ENCODE results near the gene GPR149. TPM values are rescaled to one million over a fixed set of nuclear protein-coding genes. Genes with fewer than 3 reads are reported as not detected.

Gene GPR149
- total and polyA plus RNA-seq, 2 donors (not counting 3 experiments of a cell fraction or from before 2014, with no cell fraction given), result not detected

- DNase-seq (ENCODE audit: low read depth, low spot score) (no peak), FAIRE-seq (no peak)
- H3K79me2 ChIP-seq (ENCODE audit: control insufficient read depth, insufficient read depth, low read length), result no peaks in the 10 kb centered on the region
- BruUV-seq (replicated peaks), result no TSS peak
- no peaks in the 10 kb centered on the region for H3K4me1 ChIP-seq (ENCODE audit: control insufficient read depth, extremely low read depth, insufficient read depth, low read length)
- H3K4me2 ChIP-seq (ENCODE audit: insufficient read depth, low read length), result no peak overlapping the region
- H3K9ac ChIP-seq (replicated peaks; ENCODE audit: extremely low read depth, insufficient read depth, low read length), result no peak overlapping the region
- H3K27me3 ChIP-seq (ENCODE audit: control insufficient read depth in 2 of 2, insufficient read depth in 2 of 2, low read length in 2 of 2), result no peaks in the 10 kb centered on the region
- no peak overlapping the region for H3K27ac ChIP-seq (ENCODE audit: insufficient read depth, low read depth, low read length)
- POLR2A ChIA-PET, result no interaction called here
- H4K20me1 ChIP-seq (replicated peaks; ENCODE audit: control insufficient read depth, extremely low read depth, insufficient read depth, low read length), result no peaks in the 10 kb centered on the region
- no peak overlapping the region for H2AFZ ChIP-seq (ENCODE audit: low read depth, low read length)
- CTCF ChIA-PET, result no interaction called here
- H3K9me1 ChIP-seq (replicated peaks; ENCODE audit: control insufficient read depth, extremely low read depth, insufficient read depth, low read length), result no peaks in the 10 kb centered on the region
- dilution Hi-C loops (cut with MboI; ENCODE audit: extremely low pct_ligation_motif_present, low sequenced_read_pairs) (no loop called here), intact Hi-C loops (cut with micrococcal nuclease) (no loop called here)
- H3K36me3 ChIP-seq (ENCODE audit: control insufficient read depth in 2 of 2, extremely low read depth in 1 of 2, insufficient read depth in 2 of 2, low read length in 2 of 2), result peaks cover 7 to 9% of the 10 kb centered on the region in 2 experiments
- TF ChIP-seq POLR2A (IDR thresholded peaks at IDR 0.05; ENCODE audit: low read depth, low read length) (no peak), MYC (IDR thresholded peaks at IDR 0.05; ENCODE audit: low read depth, low read length) (no peak), POLR2AphosphoS5 (IDR thresholded peaks at IDR 0.05; ENCODE audit: insufficient read depth, low read depth, low read length) (no peak), FOS (IDR thresholded peaks at IDR 0.05; ENCODE audit: borderline replicate concordance, insufficient read depth, low read length) (no peak), JUN (IDR thresholded peaks at IDR 0.05; ENCODE audit: borderline replicate concordance, insufficient read depth, insufficient read length, low read depth) (no peak), CTCF (IDR thresholded peaks at IDR 0.05; ENCODE audit: extremely low read depth in 1 of 2, insufficient read depth in 1 of 2, low read depth in 1 of 2, low read length in 2 of 2) (no peak), GATA2 (IDR thresholded peaks at IDR 0.05; ENCODE audit: insufficient read depth, insufficient read length, low read depth, low read length) (no peak), EZH2 (IDR thresholded peaks at IDR 0.05; ENCODE audit: borderline replicate concordance, low read depth, low read length, severe bottlenecking) (no peak), MAX (IDR thresholded peaks at IDR 0.05; ENCODE audit: insufficient read depth, insufficient read length) (no peak)
- H3K9me3 ChIP-seq (replicated peaks; ENCODE audit: control insufficient read depth, insufficient read depth, low read length), result no peaks in the 10 kb centered on the region
- no peak overlapping the region for H3K4me3 ChIP-seq (replicated peaks in 1 of 3; ENCODE audit: insufficient read depth in 1 of 3, low read depth in 1 of 3, low read length in 3 of 3)
Observed at GRCh38 chr3:154307363-154307762, 122.6 kb downstream of the GPR149 start.
